ENCODE results near the gene HMGXB3.

DNA sequence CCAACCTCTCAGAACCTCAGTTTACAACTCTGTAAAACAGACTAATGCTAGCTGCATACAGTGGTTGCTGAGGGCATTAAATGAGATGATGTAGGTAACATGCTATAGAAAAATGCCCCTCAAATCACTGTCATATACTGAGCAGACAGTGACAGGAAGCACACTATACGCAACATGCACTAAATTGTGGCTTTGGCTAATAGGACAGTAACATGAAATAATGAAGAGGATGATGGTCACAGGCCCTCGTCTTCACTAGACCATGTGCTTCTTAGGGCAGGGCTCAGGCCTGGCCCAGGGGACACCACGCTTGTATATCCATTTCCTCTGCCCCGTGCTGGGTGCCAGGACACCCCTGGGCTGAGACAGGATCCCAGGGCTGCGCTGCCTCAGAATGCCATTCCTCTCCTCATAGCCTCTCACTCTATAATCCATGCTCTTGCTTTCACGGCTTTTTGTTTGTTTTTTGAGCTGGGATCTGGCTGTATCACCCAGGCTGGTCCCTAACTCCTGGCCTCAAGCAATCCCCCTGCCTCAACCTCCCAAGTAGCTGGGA is 66.9 kb downstream of the HMGXB3 start:
- TF ChIP-seq, protein P1, sequence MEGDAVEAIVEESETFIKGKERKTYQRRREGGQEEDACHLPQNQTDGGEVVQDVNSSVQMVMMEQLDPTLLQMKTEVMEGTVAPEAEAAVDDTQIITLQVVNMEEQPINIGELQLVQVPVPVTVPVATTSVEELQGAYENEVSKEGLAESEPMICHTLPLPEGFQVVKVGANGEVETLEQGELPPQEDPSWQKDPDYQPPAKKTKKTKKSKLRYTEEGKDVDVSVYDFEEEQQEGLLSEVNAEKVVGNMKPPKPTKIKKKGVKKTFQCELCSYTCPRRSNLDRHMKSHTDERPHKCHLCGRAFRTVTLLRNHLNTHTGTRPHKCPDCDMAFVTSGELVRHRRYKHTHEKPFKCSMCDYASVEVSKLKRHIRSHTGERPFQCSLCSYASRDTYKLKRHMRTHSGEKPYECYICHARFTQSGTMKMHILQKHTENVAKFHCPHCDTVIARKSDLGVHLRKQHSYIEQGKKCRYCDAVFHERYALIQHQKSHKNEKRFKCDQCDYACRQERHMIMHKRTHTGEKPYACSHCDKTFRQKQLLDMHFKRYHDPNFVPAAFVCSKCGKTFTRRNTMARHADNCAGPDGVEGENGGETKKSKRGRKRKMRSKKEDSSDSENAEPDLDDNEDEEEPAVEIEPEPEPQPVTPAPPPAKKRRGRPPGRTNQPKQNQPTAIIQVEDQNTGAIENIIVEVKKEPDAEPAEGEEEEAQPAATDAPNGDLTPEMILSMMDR (IDR thresholded peaks at IDR 0.05; ENCODE audit: insufficient read depth, low read length): no peak
- no peak for TF ChIP-seq GABPA (IDR thresholded peaks at IDR 0.05; ENCODE audit: low read depth)

Data from HL-60 (cell line).